Measurements from ENCODE around the gene ADSS1. TPM values are rescaled to one million over a fixed set of nuclear protein-coding genes. Genes with fewer than 3 reads are reported as not detected.

Gene ADSS1
- total and polyA plus RNA-seq, 4 donors: 1.8 to 18.8 (median 12.2) TPM

- no peak for DNase-seq (ENCODE audit: low spot score)
These were observed 33.2 kb downstream of the ADSS1 start for GRCh38 chr14:104757238-104757585.

More at GRCh38 chr14:104757238-104757585, 33.2 kb downstream of the ADSS1 start:
- TF ChIP-seq CTCF (IDR thresholded peaks at IDR 0.05; ENCODE audit: low read depth, low read length, missing input control): no peak
- no peak for TF ChIP-seq SP1 (IDR thresholded peaks at IDR 0.05)
- no peak for TF ChIP-seq ZBTB33 (IDR thresholded peaks at IDR 0.05)
- no peak for TF ChIP-seq ATF3 (IDR thresholded peaks at IDR 0.05)
- no peak for TF ChIP-seq RAD21 (IDR thresholded peaks at IDR 0.05)
- no peak for TF ChIP-seq HNF4A (conservative IDR thresholded peaks at IDR 0.05)
- no peak for TF ChIP-seq GABPA (IDR thresholded peaks at IDR 0.05 in 1 of 2, conservative IDR thresholded peaks at IDR 0.05 in 1 of 2)
- TF ChIP-seq HNF4G (IDR thresholded peaks at IDR 0.05): no peak
- TF ChIP-seq, protein P1, sequence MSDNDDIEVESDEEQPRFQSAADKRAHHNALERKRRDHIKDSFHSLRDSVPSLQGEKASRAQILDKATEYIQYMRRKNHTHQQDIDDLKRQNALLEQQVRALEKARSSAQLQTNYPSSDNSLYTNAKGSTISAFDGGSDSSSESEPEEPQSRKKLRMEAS (IDR thresholded peaks at IDR 0.05): no peak
- no peak for TF ChIP-seq JUND (IDR thresholded peaks at IDR 0.05)
- TF ChIP-seq TAF1 (conservative IDR thresholded peaks at IDR 0.05): no peak
- TF ChIP-seq YY1 (IDR thresholded peaks at IDR 0.05): no peak
- TF ChIP-seq RXRA (IDR thresholded peaks at IDR 0.05): no peak
- TF ChIP-seq NR2F2 (IDR thresholded peaks at IDR 0.05): no peak
- TF ChIP-seq, protein P2, sequence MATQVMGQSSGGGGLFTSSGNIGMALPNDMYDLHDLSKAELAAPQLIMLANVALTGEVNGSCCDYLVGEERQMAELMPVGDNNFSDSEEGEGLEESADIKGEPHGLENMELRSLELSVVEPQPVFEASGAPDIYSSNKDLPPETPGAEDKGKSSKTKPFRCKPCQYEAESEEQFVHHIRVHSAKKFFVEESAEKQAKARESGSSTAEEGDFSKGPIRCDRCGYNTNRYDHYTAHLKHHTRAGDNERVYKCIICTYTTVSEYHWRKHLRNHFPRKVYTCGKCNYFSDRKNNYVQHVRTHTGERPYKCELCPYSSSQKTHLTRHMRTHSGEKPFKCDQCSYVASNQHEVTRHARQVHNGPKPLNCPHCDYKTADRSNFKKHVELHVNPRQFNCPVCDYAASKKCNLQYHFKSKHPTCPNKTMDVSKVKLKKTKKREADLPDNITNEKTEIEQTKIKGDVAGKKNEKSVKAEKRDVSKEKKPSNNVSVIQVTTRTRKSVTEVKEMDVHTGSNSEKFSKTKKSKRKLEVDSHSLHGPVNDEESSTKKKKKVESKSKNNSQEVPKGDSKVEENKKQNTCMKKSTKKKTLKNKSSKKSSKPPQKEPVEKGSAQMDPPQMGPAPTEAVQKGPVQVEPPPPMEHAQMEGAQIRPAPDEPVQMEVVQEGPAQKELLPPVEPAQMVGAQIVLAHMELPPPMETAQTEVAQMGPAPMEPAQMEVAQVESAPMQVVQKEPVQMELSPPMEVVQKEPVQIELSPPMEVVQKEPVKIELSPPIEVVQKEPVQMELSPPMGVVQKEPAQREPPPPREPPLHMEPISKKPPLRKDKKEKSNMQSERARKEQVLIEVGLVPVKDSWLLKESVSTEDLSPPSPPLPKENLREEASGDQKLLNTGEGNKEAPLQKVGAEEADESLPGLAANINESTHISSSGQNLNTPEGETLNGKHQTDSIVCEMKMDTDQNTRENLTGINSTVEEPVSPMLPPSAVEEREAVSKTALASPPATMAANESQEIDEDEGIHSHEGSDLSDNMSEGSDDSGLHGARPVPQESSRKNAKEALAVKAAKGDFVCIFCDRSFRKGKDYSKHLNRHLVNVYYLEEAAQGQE (IDR thresholded peaks at IDR 0.05): no peak
- no peak for TF ChIP-seq EGR1 (IDR thresholded peaks at IDR 0.05; ENCODE audit: low read depth in 2 of 2)
- no peak for TF ChIP-seq FOXA1 (IDR thresholded peaks at IDR 0.05)
- peaks cover 8 to 30% (median 27%) of the 10 kb centered on the region in 4 donors for H3K4me1 ChIP-seq (ENCODE audit: control insufficient read depth in 4 of 4, insufficient read depth in 4 of 4, low read length in 3 of 4)
- no peaks in the 10 kb centered on the region for H3K9me3 ChIP-seq (ENCODE audit: control insufficient read depth in 4 of 4, low read length in 3 of 4)
- H3K36me3 ChIP-seq (ENCODE audit: control insufficient read depth in 4 of 4, insufficient read depth in 3 of 4, low read depth in 1 of 4, low read length in 3 of 4): peaks cover 5 to 40% (median 18%) of the 10 kb centered on the region in 4 donors
- WGBS: 91% methylated on average over 10 of the region's 10 CpGs
- no peak overlapping the region for H3K27ac ChIP-seq (ENCODE audit: low read depth in 1 of 2, low read length in 2 of 2)
- no peak overlapping the region for H3K4me3 ChIP-seq (ENCODE audit: low read depth in 1 of 3, low read length in 3 of 3)
- H3K27me3 ChIP-seq (ENCODE audit: control insufficient read depth in 4 of 4, insufficient read depth in 4 of 4, low read length in 3 of 4): no peaks in the 10 kb centered on the region
- no peak overlapping the region for H3K9ac ChIP-seq (ENCODE audit: low read depth in 1 of 2, low read length in 2 of 2)
